Spleen (tissue), 11 donors: ENCODE data around the gene MUC22. TPM values are rescaled to one million over a fixed set of nuclear protein-coding genes. Genes with fewer than 3 reads are reported as not detected.
"Not testable (repeated sequence)": the region's sequence is repeated elsewhere in the genome, so short reads cannot be mapped to it uniquely, and the experiment has no call there.

Source experiments
- DNase-seq: peaks from one replicate; pipeline ENCODE4 v3.0.0-alpha.2; 2020
- H3K27ac ChIP-seq, 8 donors: fragments of 200-600 bp; sonication (generic) in 7 of 8; 1 replicate in 4 of 8; 2 replicates in 4 of 8; pipeline versions ENCODE4 v1.5.0 to v1.8.0; 2016 to 2021; ENCODE audit warnings: inconsistent platforms in 4 of 8, mild to moderate bottlenecking in 4 of 8, moderate library complexity in 1 of 8
- H3K27me3 ChIP-seq, 7 donors: fragments of 200-600 bp; sonication (generic) in 6 of 7; replicated peaks in 1 of 7; 1 replicate in 4 of 7; 2 replicates in 3 of 7; pipeline versions ENCODE4 v1.5.0 to v1.8.0; 2016 to 2021; ENCODE audit warnings: inconsistent platforms in 3 of 7, mild to moderate bottlenecking in 1 of 7
- H3K36me3 ChIP-seq, 6 donors: fragments of 200-600 bp; sonication (generic) in 5 of 6; 1 replicate in 4 of 6; 2 replicates in 2 of 6; pipeline versions ENCODE4 v1.5.0 to v1.8.0; 2016 to 2021; ENCODE audit warnings: inconsistent platforms in 2 of 6
- H3K4me1 ChIP-seq, 6 donors: fragments of 200-600 bp; sonication (generic) in 5 of 6; 1 replicate in 3 of 6; 2 replicates in 3 of 6; pipeline versions ENCODE4 v1.5.0 to v1.8.0; 2016 to 2021; ENCODE audit warnings: inconsistent platforms in 3 of 6
- H3K4me3 ChIP-seq, 8 donors: fragments of 200-600 bp; sonication (generic) in 7 of 8; 1 replicate in 4 of 8; 2 replicates in 4 of 8; pipeline versions ENCODE4 v1.5.0 to v1.8.0; 2016 to 2021; ENCODE audit warnings: inconsistent platforms in 4 of 8, mild to moderate bottlenecking in 4 of 8, moderate library complexity in 2 of 8
- H3K9me3 ChIP-seq, 8 donors: fragments of 200-600 bp; sonication (generic) in 7 of 8; 1 replicate in 4 of 8; 2 replicates in 4 of 8; pipeline versions ENCODE4 v1.5.0 to v1.8.0; 2016 to 2021; ENCODE audit warnings: inconsistent platforms in 4 of 8
- POLR2A ChIP-seq, 3 donors: fragments of 450-650 bp; IDR thresholded peaks; one replicate each; pipeline ENCODE4 v1.5.1; 2017; ENCODE audit warnings: antibody characterized with exemption in 3 of 3, mild to moderate bottlenecking in 1 of 3
- POLR2AphosphoS5 ChIP-seq, 3 donors: sonication (generic); formaldehyde crosslinking; IDR thresholded peaks; one replicate each; pipeline ENCODE4 v1.5.1; 2017; ENCODE audit warnings: antibody characterized with exemption in 3 of 3
- WGBS, 5 donors: extraction: QIAGEN DNeasy Blood & Tissue Kit in 3 of 5; methylation state at CpG; one replicate each; pipeline versions ENCODE4 v1.1.5 to v1.1.7; 2013 to 2018; 5-methylcytosine and 5-hydroxymethylcytosine counted together
- intact Hi-C: fragments of 100-400 bp; cut with DNase I; formaldehyde crosslinking; loops from one replicate; pipeline ENCODE4 v1.15.0; 2023; ENCODE audit warnings: low total_unique reads
- polyA plus RNA-seq, 3 donors: library from polyadenylated mRNA; stranded (reverse); fragments of 200-250 nt; gene quantifications; one replicate each; pipeline ENCODE4 v1.2.1, GENCODE V29; 2013
- total RNA-seq, 7 donors: library from RNA; depleted of rRNA in 3 of 7; stranded (reverse); fragments of >200 nt in 3 of 7; fragmentation: NEBNext Ultra II Directional in 4 of 7; extraction: Animal tissue kit (Norgen Biotek cat#: 25700) in 4 of 7; gene quantifications; one replicate each; pipeline versions ENCODE4 v1.1.0 to v1.2.1, GENCODE V29; 2016 to 2021
- TF ChIP-seq, protein P1 (sequence below), 11 experiments: fragments of 200-600 bp in 7 of 11; fragments of 450-650 bp in 4 of 11; sonication (generic) in 4 of 11; IDR thresholded peaks in 8 of 11; conservative IDR thresholded peaks in 3 of 11; 1 replicate in 7 of 11; 2 replicates in 4 of 11; pipeline versions ENCODE4 v1.4.0 to v1.8.0; 2016 to 2021; ENCODE audit warnings: antibody characterized with exemption in 11 of 11, inconsistent platforms in 4 of 11, mild to moderate bottlenecking in 1 of 11
- donor health status: healthy with polysubstance abuse.
- donor health status: DM: no; HTN: no; CAD: no; lungs with moderate emphysema.
- donor health status: DM: no; HTN: no; CAD: no.
- donor health status: Bipolar disorder and iron deficiency.
- donor health status: healthy.
- donor health status: DM: no; HTN: no; CAD: no.
- donor health status: DM: yes; HTN: yes; CAD: no.

Gene MUC22
- total and polyA plus RNA-seq, 10 donors, result not detected

DNA sequence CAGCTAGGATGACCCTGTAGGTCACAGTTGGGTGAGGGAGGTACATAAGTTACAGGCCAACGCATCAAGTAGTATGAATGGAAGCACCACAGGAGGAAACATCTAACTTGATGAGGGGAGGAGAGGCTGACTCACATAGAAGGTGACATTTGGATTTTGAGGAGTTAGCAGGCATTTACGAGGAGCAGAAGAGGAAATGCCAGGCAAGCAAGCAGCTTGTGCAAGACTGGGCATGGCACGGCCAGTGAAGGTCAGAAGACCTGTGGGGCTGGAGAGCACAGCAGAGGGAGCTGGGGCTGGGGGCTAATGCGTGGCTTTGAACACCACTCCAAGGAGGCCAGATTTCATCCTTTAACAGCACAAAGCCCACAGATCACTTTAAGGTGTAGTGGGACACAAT lies 37.8 kb downstream of the MUC22 start:
- no peak overlapping the region for H3K4me3 ChIP-seq
- H3K27ac ChIP-seq, result no peak overlapping the region
- no peak for DNase-seq
- TF ChIP-seq, protein P1, sequence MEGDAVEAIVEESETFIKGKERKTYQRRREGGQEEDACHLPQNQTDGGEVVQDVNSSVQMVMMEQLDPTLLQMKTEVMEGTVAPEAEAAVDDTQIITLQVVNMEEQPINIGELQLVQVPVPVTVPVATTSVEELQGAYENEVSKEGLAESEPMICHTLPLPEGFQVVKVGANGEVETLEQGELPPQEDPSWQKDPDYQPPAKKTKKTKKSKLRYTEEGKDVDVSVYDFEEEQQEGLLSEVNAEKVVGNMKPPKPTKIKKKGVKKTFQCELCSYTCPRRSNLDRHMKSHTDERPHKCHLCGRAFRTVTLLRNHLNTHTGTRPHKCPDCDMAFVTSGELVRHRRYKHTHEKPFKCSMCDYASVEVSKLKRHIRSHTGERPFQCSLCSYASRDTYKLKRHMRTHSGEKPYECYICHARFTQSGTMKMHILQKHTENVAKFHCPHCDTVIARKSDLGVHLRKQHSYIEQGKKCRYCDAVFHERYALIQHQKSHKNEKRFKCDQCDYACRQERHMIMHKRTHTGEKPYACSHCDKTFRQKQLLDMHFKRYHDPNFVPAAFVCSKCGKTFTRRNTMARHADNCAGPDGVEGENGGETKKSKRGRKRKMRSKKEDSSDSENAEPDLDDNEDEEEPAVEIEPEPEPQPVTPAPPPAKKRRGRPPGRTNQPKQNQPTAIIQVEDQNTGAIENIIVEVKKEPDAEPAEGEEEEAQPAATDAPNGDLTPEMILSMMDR (IDR thresholded peaks at IDR 0.05 in 8 of 11, conservative IDR thresholded peaks at IDR 0.05 in 3 of 11), result no peak
- no peaks in the 10 kb centered on the region for H3K36me3 ChIP-seq
- H3K4me1 ChIP-seq, result peaks cover 0 to 5% (median 3%) of the 10 kb centered on the region in 6 donors
- H3K9me3 ChIP-seq, result no peaks in the 10 kb centered on the region
- 62 to 79% (median 73%) methylated on average over 4 of the region's 4 CpGs for WGBS, 5 donors
- intact Hi-C loops, result no loop called here
- peaks cover 0 to 27% (median 6%) of the 10 kb centered on the region in 7 donors for H3K27me3 ChIP-seq

DNA sequence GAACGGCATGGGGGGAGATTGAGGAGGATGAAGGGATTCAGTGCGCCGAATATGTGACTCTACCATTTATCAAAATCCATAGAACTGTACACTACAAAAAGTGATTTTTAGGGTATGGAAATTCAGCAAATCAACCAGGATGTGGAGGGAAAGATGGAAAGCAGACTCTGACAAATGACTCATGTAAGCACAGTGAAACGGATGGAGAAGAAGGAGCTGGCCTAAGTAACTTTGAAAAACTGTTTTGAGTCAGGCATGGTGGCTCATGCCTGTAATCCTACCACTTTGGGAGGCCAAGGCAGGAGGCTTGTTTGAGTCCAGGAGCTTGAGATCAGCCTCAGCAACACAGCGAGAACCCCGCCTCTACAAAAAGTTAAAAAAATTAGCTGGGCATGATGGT lies 39.2 kb downstream of the MUC22 start:
- Histone ChIP-seq H3K9me3 (no peaks in the 10 kb centered on the region), H3K27ac (no peak overlapping the region), H3K36me3 (no peaks in the 10 kb centered on the region), H3K27me3 (peaks cover 0 to 40% (median 8%) of the 10 kb centered on the region in 7 donors), H3K4me1 (peaks cover 0 to 9% (median 0%) of the 10 kb centered on the region in 6 donors), H3K4me3 (no peak overlapping the region)
- TF ChIP-seq, protein P1 (IDR thresholded peaks at IDR 0.05 in 8 of 11, conservative IDR thresholded peaks at IDR 0.05 in 3 of 11), result no peak
- no peak for TF ChIP-seq POLR2A (IDR thresholded peaks at IDR 0.05)
- TF ChIP-seq POLR2AphosphoS5 (IDR thresholded peaks at IDR 0.05), result no peak
- WGBS, 5 donors, result 88 to 98% (median 90%) methylated on average over 6 of the region's 6 CpGs
- intact Hi-C loops, result no loop called here
- no peak for DNase-seq

DNA sequence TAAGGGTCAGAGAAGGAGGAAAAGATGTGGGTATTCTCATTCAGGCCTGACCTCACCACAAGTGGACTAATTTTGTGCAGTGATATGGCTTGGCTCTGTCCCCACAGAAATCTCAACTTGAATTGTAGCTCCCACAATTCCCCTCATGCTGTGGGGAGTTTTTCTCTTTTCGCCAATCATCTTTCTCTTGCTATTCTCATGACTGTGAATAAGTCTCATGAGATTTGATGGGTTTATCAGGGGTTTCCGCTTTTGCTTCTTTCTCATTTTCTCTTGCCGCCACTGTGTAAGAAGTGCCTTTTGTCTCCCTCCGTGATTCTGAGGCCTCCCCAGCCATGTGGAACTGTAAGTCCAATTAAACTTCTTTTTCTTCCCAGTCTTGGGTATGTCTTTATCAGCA lies 42.9 kb downstream of the MUC22 start:
- intact Hi-C loops, H3K27ac ChIP-seq, H3K4me3 ChIP-seq, DNase-seq, H3K4me1 ChIP-seq, H3K36me3 ChIP-seq, H3K9me3 ChIP-seq: not testable (repeated sequence)
- H3K27me3 ChIP-seq, result peaks cover 0 to 20% (median 2%) of the 10 kb centered on the region in 7 donors
- WGBS, 5 donors, result 78 to 84% (median 79%) methylated on average over 4 of the region's 4 CpGs

DNA sequence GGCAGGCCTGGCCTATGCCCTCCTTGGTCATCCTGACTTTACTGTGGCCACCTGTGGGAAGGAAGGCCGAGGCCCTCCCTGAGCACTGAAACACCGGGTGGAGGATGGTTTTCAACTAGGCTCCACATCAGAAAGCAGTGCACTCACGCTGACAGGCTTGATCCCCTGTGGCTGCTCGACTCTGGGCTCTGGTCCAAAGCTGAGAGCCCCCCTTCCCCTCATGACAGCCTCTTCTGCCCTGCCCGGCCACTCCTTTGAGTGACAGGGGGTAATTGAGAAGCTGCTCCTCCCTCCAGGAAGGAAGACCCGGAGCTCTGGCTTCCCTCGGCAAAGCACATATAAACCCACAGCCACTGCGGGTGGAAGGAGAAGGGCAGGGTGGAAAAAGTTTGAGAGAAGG lies 43.6 kb downstream of the MUC22 start:
- WGBS, 5 donors, result 6 to 12% (median 7%) methylated on average over 5 to 8 of the region's 8 CpGs
- TF ChIP-seq, protein P1 (IDR thresholded peaks at IDR 0.05 in 8 of 11, conservative IDR thresholded peaks at IDR 0.05 in 3 of 11), result no peak
- TF ChIP-seq POLR2A (IDR thresholded peaks at IDR 0.05) (no peak), POLR2AphosphoS5 (IDR thresholded peaks at IDR 0.05) (no peak)
- intact Hi-C loops, result no loop called here

GRCh38 chr6:31055441-31055840 lies 45.2 kb downstream of the MUC22 start:
- Histone ChIP-seq H3K27ac (no peak overlapping the region), H3K27me3 (peaks cover 0 to 13% (median 0%) of the 10 kb centered on the region in 7 donors), H3K36me3 (no peaks in the 10 kb centered on the region), H3K9me3 (no peaks in the 10 kb centered on the region), H3K4me3 (no peak overlapping the region), H3K4me1 (peaks cover 0 to 9% (median 0%) of the 10 kb centered on the region in 6 donors)
- TF ChIP-seq POLR2AphosphoS5 (IDR thresholded peaks at IDR 0.05), result no peak
- TF ChIP-seq POLR2A (IDR thresholded peaks at IDR 0.05), result no peak
- TF ChIP-seq, protein P1 (IDR thresholded peaks at IDR 0.05 in 8 of 11, conservative IDR thresholded peaks at IDR 0.05 in 3 of 11), result no peak
- intact Hi-C loops, result no loop called here
- WGBS, 5 donors, result 71 to 87% (median 83%) methylated on average over 4 of the region's 4 CpGs
- DNase-seq, result no peak

More for the DNA sequence above, 43.6 kb downstream of the MUC22 start:
- Histone ChIP-seq H3K36me3 (no peaks in the 10 kb centered on the region), H3K27me3 (peaks cover 0 to 14% (median 0%) of the 10 kb centered on the region in 7 donors), H3K9me3 (no peaks in the 10 kb centered on the region), H3K27ac (no peak overlapping the region), H3K4me1 (peaks cover 0 to 9% (median 0%) of the 10 kb centered on the region in 6 donors), H3K4me3 (no peak overlapping the region)
- no peak for DNase-seq
